Esophagus muscularis mucosa (tissue), 4 donors: Measurements from ENCODE around the gene MEIS3. TPM values are rescaled to one million over a fixed set of nuclear protein-coding genes. Genes with fewer than 3 reads are reported as not detected.

ENCODE experiments used
- DNase-seq: peaks from one replicate; pipeline ENCODE4 v3.0.0-alpha.2; 2017; ENCODE audit errors: extremely low spot score
- H3K27ac ChIP-seq, 4 donors: fragments of 200-600 bp; sonication (generic); replicated peaks in 1 of 4; 1 replicate in 3 of 4; 2 replicates in 1 of 4; pipeline ENCODE4 v1.5.1; 2016 to 2019; ENCODE audit warnings: mild to moderate bottlenecking in 1 of 4
- H3K27me3 ChIP-seq, 4 donors: fragments of 200-600 bp; sonication (generic); one replicate each; pipeline versions ENCODE4 v1.5.1 to v1.6.0; 2016 to 2019
- H3K36me3 ChIP-seq, 4 donors: fragments of 200-600 bp; sonication (generic); one replicate each; pipeline ENCODE4 v1.5.1; 2016 to 2019
- H3K4me1 ChIP-seq, 4 donors: fragments of 200-600 bp; sonication (generic); one replicate each; pipeline ENCODE4 v1.5.1; 2016 to 2019
- H3K4me3 ChIP-seq, 4 donors: fragments of 200-600 bp; sonication (generic); 1 replicate in 2 of 4; 2 replicates in 2 of 4; pipeline ENCODE4 v1.5.1; 2016 to 2019; ENCODE audit warnings: mild to moderate bottlenecking in 4 of 4, moderate library complexity in 1 of 4
- H3K9me3 ChIP-seq, 4 donors: fragments of 200-600 bp; sonication (generic); 1 replicate in 3 of 4; 2 replicates in 1 of 4; pipeline ENCODE4 v1.5.1; 2016 to 2019
- CTCF ChIP-seq, 3 experiments: fragments of 200-600 bp in 2 of 3; fragments of 450-650 bp in 1 of 3; sonication (generic) in 2 of 3; IDR thresholded peaks; one replicate each; pipeline ENCODE4 v1.5.1; 2017 to 2019; ENCODE audit warnings: antibody characterized with exemption in 3 of 3, mild to moderate bottlenecking in 2 of 3, moderate library complexity in 1 of 3
- EP300 ChIP-seq: sonication (generic); formaldehyde crosslinking; IDR thresholded peaks from one replicate; pipeline ENCODE4 v1.6.1; 2017; ENCODE audit warnings: antibody characterized with exemption
- POLR2A ChIP-seq: fragments of 450-650 bp; IDR thresholded peaks from one replicate; pipeline ENCODE4 v1.6.1; 2017; ENCODE audit warnings: antibody characterized with exemption, moderate library complexity, mild to moderate bottlenecking, low read depth
- POLR2AphosphoS5 ChIP-seq, 2 donors: sonication (generic); formaldehyde crosslinking; IDR thresholded peaks; one replicate each; pipeline ENCODE4 v1.6.1; 2017; ENCODE audit warnings: antibody characterized with exemption in 2 of 2
- WGBS: methylation state at CpG from one replicate; pipeline ENCODE4 v1.1.5; 2018; 5-methylcytosine and 5-hydroxymethylcytosine counted together
- intact Hi-C: fragments of 100-400 bp; cut with DNase I; formaldehyde crosslinking; loops from one replicate; pipeline ENCODE4 v1.15.1; 2023
- total RNA-seq, 4 donors: library from RNA; depleted of rRNA; stranded (reverse); fragments of >200 nt; gene quantifications; one replicate each; pipeline versions ENCODE4 v1.1.0 to v1.2.1, GENCODE V29; 2016

The MEIS3 gene
- total RNA-seq, 4 donors from 2014 or later, result 22.8 to 33.2 (median 30.7) TPM

- no peaks in the 10 kb centered on the region for H3K36me3 ChIP-seq
- no peak overlapping the region for H3K4me3 ChIP-seq
- WGBS, result 87% methylated on average over 1 of the region's 1 CpG
- intact Hi-C loops, result loop anchor here (10.0 kb wide), 2 partner anchors 162 to 352 kb away; no protein-coding TSS in a partner anchor
- H3K9me3 ChIP-seq, result no peaks in the 10 kb centered on the region
- no peak for DNase-seq
- TF ChIP-seq CTCF (IDR thresholded peaks at IDR 0.05) (no peak), EP300 (no peak), POLR2A (no peak), POLR2AphosphoS5 (IDR thresholded peaks at IDR 0.05) (no peak)
- H3K27me3 ChIP-seq, result peaks cover 5 to 82% (median 14%) of the 10 kb centered on the region in 4 donors
- no peak overlapping the region for H3K27ac ChIP-seq
- peaks cover 20 to 33% (median 31%) of the 10 kb centered on the region in 4 donors for H3K4me1 ChIP-seq
Measured at GRCh38 chr19:47433121-47433520, 13.8 kb upstream of the MEIS3 start.

GRCh38 chr19:47432499-47432898 is 13.2 kb upstream of the MEIS3 start:
- TF ChIP-seq POLR2A, result no peak
- Histone ChIP-seq H3K27me3 (peaks cover 5 to 78% (median 14%) of the 10 kb centered on the region in 4 donors), H3K4me3 (no peak overlapping the region), H3K4me1 (peaks cover 26 to 39% (median 37%) of the 10 kb centered on the region in 4 donors), H3K36me3 (no peaks in the 10 kb centered on the region), H3K27ac (no peak overlapping the region), H3K9me3 (no peaks in the 10 kb centered on the region)
- intact Hi-C loops, result loop anchor here (10.0 kb wide), 2 partner anchors 162 to 352 kb away; no protein-coding TSS in a partner anchor
- no peak for DNase-seq

GRCh38 chr19:47432091-47432490 is 12.8 kb upstream of the MEIS3 start:
- TF ChIP-seq POLR2AphosphoS5 (IDR thresholded peaks at IDR 0.05) (no peak), EP300 (no peak), CTCF (IDR thresholded peaks at IDR 0.05) (no peak), POLR2A (no peak)
- Histone ChIP-seq H3K27ac (no peak overlapping the region), H3K4me3 (no peak overlapping the region), H3K27me3 (peaks cover 5 to 74% (median 14%) of the 10 kb centered on the region in 4 donors), H3K9me3 (no peaks in the 10 kb centered on the region), H3K36me3 (no peaks in the 10 kb centered on the region), H3K4me1 (peaks cover 27 to 43% (median 40%) of the 10 kb centered on the region in 4 donors)
- no peak for DNase-seq
- intact Hi-C loops, result loop anchor here (10.0 kb wide), 2 partner anchors 163 to 353 kb away; no protein-coding TSS in a partner anchor
- 85% methylated on average over 18 of the region's 18 CpGs for WGBS

- Histone ChIP-seq H3K27ac (no peak overlapping the region), H3K9me3 (no peaks in the 10 kb centered on the region), H3K4me3 (peak overlapping the region; percentile 27 to 49 (median 32)), H3K27me3 (peaks cover 5 to 69% (median 14%) of the 10 kb centered on the region in 4 donors), H3K4me1 (peaks cover 27 to 39% (median 35%) of the 10 kb centered on the region in 4 donors), H3K36me3 (no peaks in the 10 kb centered on the region)
- TF ChIP-seq EP300, result no peak
- TF ChIP-seq POLR2A, result no peak
- peak in 1 of 2 donors; percentile 44 for TF ChIP-seq POLR2AphosphoS5 (IDR thresholded peaks at IDR 0.05)
- TF ChIP-seq CTCF (IDR thresholded peaks at IDR 0.05), result peak in 1 of 3 experiments; percentile 46
- intact Hi-C loops, result loop anchor here (10.0 kb wide), 2 partner anchors 165 to 355 kb away; no protein-coding TSS in a partner anchor
- 17% methylated on average over 40 of the region's 69 CpGs for WGBS
- DNase-seq, result no peak
Measured at GRCh38 chr19:47430041-47430802, 10.9 kb upstream of the MEIS3 start.

- WGBS, result 39% methylated on average over 9 of the region's 20 CpGs
- DNase-seq, result no peak
- no peak overlapping the region for H3K27ac ChIP-seq
- peaks cover 5 to 72% (median 14%) of the 10 kb centered on the region in 4 donors for H3K27me3 ChIP-seq
- intact Hi-C loops, result no loop called here
- no peaks in the 10 kb centered on the region for H3K36me3 ChIP-seq
- no peak overlapping the region for H3K4me3 ChIP-seq
- H3K9me3 ChIP-seq, result no peaks in the 10 kb centered on the region
- TF ChIP-seq EP300 (no peak), POLR2AphosphoS5 (IDR thresholded peaks at IDR 0.05) (no peak)
- peaks cover 27 to 39% (median 35%) of the 10 kb centered on the region in 4 donors for H3K4me1 ChIP-seq
Measured at GRCh38 chr19:47429140-47429793, 9.9 kb upstream of the MEIS3 start.
